Stimulated activated CD4-positive, alpha-beta T cell treated with anti-CD3 and anti-CD28 coated beads, TNF-alpha, amount 100 ng/mL, for 1 hour (primary cell): ENCODE data around the gene TRAF4.
A peak's percentile ranks its signal among the peaks of the same experiment; 100 is the strongest.

Source experiments
- DNase-seq, 3 donors: peaks; one replicate each; pipeline ENCODE4 v3.0.0-alpha.2; 2020; ENCODE audit warnings: low read depth in 3 of 3, low spot score in 1 of 3

The TRAF4 gene

GRCh38 chr17:28745786-28746411 lies 2.1 kb downstream of the TRAF4 start:
- DNase-seq, result no peak

DNA sequence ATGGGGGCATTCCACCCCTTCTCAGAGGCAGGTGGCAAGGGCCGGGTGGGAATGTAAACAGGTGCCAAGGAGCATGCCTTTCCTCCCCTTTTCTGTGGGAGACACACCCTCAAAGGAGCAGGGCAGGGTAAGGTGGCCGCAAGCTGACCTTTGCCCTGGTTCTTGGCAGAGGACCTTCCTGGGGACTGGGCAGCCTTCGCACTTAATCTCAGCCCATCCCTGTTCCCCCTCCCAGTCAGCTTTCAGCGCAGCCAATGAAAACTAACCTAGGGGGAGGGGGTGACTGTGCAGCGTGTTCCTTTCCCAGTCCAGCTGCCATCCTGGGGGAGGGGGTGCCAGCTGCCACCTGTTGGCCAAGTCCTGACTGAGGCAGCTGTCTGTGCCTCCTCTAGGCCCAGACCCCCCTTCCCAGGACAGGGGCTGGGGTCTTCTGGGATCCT lies 2.8 kb downstream of the TRAF4 start:
- no peak for DNase-seq

- no peak for DNase-seq
These were observed 3.4 kb downstream of the TRAF4 start for GRCh38 chr17:28747051-28747691.

DNA sequence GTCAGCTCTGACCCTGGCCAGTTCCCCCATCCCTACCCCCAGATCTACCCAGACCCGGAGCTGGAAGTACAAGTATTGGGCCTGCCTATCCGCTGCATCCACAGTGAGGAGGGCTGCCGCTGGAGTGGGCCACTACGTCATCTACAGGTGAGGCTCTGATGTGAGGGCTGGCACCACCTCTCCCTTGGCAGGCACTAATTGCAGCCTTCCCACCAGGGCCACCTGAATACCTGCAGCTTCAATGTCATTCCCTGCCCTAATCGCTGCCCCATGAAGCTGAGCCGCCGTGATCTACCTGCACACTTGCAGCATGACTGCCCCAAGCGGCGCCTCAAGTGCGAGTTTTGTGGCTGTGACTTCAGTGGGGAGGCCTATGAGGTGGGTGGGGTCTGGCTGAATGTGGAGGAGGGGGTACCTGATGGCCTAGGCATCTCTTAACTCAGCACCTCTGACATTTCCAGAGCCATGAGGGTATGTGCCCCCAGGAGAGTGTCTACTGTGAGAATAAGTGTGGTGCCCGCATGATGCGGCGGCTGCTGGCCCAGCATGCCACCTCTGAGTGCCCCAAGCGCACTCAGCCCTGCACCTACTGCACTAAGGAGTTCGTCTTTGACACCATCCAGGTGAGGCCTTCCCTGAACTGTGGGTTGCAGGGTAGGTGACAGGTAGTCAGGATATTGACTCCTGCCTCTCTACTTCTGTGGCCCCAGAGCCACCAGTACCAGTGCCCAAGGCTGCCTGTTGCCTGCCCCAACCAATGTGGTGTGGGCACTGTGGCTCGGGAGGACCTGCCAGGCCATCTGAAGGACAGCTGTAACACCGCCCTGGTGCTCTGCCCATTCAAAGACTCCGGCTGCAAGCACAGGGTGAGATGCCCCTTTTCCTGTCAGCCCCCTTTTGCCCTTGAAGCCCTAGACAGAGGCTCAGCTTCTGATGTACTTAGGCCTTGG lies 4.3 kb downstream of the TRAF4 start:
- DNase-seq, result no peak

DNA sequence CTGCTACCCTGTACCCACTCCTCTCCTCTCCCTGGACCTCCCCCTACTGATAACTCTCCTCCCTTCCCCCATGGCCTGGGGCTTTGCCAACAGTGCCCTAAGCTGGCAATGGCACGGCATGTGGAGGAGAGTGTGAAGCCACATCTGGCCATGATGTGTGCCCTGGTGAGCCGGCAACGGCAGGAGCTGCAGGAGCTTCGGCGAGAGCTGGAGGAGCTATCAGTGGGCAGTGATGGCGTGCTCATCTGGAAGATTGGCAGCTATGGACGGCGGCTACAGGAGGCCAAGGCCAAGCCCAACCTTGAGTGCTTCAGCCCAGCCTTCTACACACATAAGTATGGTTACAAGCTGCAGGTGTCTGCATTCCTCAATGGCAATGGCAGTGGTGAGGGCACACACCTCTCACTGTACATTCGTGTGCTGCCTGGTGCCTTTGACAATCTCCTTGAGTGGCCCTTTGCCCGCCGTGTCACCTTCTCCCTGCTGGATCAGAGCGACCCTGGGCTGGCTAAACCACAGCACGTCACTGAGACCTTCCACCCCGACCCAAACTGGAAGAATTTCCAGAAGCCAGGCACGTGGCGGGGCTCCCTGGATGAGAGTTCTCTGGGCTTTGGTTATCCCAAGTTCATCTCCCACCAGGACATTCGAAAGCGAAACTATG lies 5.2 kb downstream of the TRAF4 start:
- no peak for DNase-seq

- no peak for DNase-seq
These were observed 5.8 kb downstream of the TRAF4 start for GRCh38 chr17:28749516-28750177.

GRCh38 chr17:28750178-28751047 lies 6.6 kb downstream of the TRAF4 start:
- DNase-seq, result peak; percentile 67 to 81 (median 76)

- DNase-seq, result no peak
These were observed 8.0 kb downstream of the TRAF4 start for GRCh38 chr17:28751600-28752366.

DNA sequence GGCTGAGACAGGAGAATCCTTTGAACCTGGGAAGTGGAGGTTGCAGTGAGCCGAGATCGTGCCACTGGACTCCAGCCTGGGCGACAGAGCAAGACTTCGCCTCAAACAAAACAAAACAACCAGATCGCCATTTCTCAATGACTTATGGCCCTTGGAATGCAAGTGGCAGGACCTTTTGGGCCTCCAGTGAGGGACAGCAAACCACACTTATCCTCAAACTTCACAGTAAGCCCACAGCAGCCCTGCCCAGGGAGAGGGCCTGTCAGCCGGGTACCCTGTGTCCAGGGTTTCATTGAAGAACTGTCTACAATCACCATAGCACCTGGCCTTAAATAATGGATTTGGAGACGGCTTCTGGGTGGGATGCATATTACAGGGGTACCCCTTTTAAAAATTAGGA lies 11.7 kb downstream of the TRAF4 start:
- DNase-seq, result no peak

DNA sequence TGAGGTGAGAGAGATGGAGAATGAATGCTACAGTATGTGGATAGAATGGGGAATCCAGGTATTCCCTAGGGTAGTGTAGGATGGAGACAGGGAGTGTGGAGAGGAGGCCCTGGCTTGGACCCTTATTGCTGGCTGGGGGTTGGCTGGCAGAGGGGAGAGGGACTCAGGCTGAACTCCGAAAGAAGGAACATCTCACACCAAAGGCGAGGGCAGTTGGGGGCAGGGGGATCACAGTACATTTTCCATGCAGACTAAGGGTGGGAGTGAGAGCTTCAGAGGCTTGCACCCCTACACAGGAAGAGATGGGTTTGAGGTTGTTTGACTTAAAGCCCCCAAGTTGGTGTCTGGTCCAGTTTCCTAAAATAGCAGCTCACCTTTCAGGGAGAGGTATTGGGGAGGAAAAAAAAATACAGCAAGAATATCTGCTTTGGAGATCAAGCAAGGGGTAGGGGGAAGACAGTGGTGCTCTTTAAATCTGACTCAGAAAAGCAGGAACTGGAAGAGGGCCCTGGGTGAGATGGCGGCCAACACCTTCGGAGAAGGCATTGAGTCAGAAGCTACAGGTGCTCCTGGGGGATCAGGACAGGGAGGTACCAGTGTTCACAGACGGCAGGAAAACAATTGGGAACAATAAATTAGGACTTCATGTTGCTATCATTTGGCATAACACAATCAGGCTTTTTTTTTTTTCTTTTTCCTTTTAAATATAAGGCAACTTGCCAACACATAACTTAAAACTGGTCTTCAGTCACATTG lies 12.4 kb downstream of the TRAF4 start:
- DNase-seq, result no peak

GRCh38 chr17:28758411-28759121 lies 14.8 kb downstream of the TRAF4 start:
- no peak for DNase-seq

DNA sequence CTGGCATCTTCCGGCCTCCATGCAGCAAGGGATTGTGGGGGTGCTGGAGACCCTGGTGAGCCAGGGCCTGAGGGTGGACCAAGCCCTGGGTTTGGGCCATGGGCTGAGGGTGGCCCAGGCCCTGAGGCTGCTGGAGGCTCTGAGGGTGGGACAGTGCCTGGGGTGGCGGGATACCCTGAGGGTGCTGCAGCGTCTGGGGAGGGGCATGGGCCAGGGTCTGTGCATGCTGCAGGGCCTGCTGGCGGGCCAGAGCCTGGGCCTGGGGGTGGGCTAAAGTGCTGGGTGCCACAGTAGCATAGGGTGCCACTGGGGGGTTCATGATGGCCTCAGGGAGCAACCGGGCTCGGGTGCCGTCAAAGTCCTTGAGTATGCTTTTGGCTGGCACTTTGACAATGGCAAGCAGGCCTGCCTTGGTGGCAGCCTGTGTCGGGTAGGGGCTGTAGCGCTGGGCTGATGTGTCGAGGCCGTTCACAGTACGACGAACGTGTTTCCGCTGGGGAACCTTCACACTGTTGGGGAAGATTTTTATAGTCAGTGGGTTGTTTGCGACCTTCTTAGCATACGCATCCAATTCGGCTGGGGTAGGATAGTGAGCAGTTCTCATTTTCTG lies 15.6 kb downstream of the TRAF4 start:
- DNase-seq, result no peak

DNA sequence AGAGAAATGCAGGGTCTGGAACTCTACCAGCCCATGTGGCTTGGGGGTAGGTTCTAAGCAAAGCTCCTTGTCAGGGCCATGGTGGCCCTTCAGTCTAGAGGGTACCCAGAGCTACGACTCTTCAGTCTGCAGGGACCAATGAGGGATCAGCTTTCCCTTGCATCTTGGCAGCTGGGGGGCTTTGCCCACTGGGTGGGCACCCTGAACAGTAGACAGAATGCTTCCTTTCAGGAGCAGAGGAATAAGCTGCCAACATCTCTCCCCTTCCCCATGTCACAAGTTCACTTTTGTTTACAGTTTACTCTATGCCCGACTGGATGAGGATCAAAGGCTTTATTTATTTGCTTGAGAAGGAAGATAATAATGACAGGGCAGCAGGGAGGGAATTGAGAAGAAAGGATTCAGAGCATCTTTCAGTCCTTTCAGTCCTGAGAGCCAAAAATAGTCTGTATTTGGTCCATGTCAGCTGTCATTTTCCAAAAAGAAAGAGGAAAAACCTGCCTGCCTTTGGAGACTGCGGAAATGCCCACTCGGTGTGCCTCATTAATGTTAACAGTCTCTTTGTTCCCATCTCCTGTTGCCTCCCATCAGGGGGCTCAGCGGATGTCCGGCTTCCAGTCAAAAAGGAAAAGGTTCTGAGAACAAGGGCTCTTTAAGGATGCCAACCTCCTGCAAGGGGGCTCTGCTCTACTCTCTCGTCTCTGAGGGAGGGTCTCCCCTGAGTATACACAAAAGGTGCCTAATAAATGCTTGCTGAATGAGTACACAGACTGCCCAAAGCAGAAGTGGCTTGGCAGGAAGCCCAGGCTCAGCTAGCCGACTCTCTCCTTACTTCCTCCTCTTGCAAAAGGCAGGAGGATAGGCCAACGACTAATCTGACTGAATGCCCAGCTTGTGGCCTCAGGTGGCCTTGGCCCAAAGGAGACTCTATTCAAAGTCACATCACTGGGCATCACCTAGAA lies 17.1 kb downstream of the TRAF4 start:
- DNase-seq, result no peak

DNA sequence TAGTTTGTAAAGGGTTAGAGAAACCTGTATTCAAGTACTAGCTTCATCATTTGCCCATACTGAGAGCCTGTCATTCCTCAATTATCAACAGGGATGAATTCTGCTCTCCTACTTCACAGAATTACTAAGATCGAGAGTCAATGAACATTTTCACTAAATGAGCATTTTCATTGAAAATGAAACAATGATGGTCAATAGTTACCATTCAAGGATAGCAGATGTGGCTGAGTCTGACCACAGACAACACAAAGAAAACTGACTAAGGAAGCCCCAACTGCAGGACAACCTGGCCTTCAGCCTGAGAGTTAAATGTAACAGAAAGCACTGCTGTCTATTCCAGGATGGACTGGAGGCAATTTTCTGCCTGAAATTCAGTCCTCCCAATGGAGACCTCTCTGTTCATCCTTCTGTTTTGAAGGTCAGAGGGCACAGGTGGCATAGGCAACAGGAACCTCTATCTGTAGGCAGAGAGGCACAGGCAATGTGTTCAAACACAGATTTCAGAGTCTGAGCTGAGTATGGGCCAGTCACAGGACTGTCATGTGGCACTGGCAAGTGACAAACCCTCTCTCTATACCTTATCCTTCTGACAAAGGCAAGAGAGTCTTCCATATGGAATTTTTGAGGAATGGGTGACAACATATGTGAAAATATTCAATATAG lies 19.5 kb downstream of the TRAF4 start:
- no peak for DNase-seq

GRCh38 chr17:28763804-28764266 lies 20.0 kb downstream of the TRAF4 start:
- peak; percentile 42 to 56 (median 45) for DNase-seq

DNA sequence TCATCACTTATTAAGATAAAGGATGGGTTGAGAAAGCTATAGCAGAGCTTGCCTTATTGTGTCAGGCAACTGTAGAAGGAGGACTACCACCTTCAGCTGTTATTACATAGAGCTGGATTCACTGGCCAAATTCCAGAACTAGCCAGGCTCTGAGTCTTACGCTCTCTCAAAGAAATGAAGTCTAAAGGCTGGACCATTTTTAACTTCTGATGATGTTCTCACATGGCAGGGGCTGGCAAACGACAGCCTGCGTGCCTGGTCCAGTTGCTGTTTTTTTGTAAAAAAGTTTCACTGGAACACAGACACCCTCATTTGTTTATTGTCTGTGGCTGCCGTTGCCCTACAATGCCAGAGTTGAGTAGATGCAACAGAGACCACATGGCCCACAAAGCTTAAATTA lies 21.2 kb downstream of the TRAF4 start:
- DNase-seq, result no peak
